Panc1 (cell line): Measurements from ENCODE around the gene COL6A3. TPM values are rescaled to one million over a fixed set of nuclear protein-coding genes. Genes with fewer than 3 reads are reported as not detected.

Source experiments
- ATAC-seq: fragments of 200-7000 bp; cut with Tn5 transposase; 2 replicates; pipeline ENCODE4 v1.9.1; 2020; ENCODE audit warnings: mild to moderate bottlenecking, moderate library complexity
- BruUV-seq: library from RNA; stranded (reverse); fragments of 400-500 nt; replicated peaks from 2 replicates; lab custom pipeline; 2021; lab: Mats Ljungman, UMichigan
- CTCF ChIA-PET: fragments of 300-600 bp; sonication (Branson Sonifier 250); formaldehyde crosslinking; loops from one replicate; lab custom pipeline; 2022; ENCODE audit warnings: antibody characterized with exemption; lab: Charles Lee
- POLR2A ChIA-PET: fragments of 300-600 bp; sonication (Branson Sonifier 250); formaldehyde crosslinking; loops from one replicate; lab custom pipeline; 2022; ENCODE audit warnings: antibody characterized with exemption; lab: Charles Lee
- DNase-seq: peaks from one replicate; pipeline ENCODE4 v3.0.0-alpha.2; 2010; ENCODE audit warnings: low read depth, low spot score
- H3K27ac ChIP-seq: 2 replicates; pipeline ENCODE4 v1.5.1; 2011; ENCODE audit warnings: mild to moderate bottlenecking, low read length, inconsistent platforms
- H3K27me3 ChIP-seq: fragments of 200-500 bp; sonication (Bioruptor generic); 2 replicates; pipeline ENCODE4 v1.6.0; 2014; ENCODE audit warnings: low read length, inconsistent platforms; ENCODE audit not compliant: control insufficient read depth, insufficient read depth
- H3K36me3 ChIP-seq: fragments of 200-500 bp; sonication (Bioruptor generic); 2 replicates; pipeline ENCODE4 v1.5.1; 2014; ENCODE audit warnings: inconsistent platforms, mild to moderate bottlenecking, low read length, moderate library complexity; ENCODE audit not compliant: control insufficient read depth, insufficient read depth
- H3K4me1 ChIP-seq: 2 replicates; pipeline ENCODE4 v1.5.1; 2011; ENCODE audit warnings: inconsistent platforms, mild to moderate bottlenecking, low read length, moderate library complexity; ENCODE audit not compliant: control insufficient read depth, insufficient read depth
- H3K4me3 ChIP-seq, 2 experiments: 2 replicates each; pipeline ENCODE4 v1.5.1; 2011 to 2012; ENCODE audit warnings: low read depth in 2 of 2, low read length in 2 of 2, mild to moderate bottlenecking in 2 of 2, inconsistent platforms in 1 of 2, moderate library complexity in 1 of 2
- H3K9me3 ChIP-seq: fragments of 200-500 bp; sonication (Bioruptor generic); 2 replicates; pipeline ENCODE4 v1.5.1; 2014; ENCODE audit warnings: low read depth, mild to moderate bottlenecking, inconsistent platforms, low read length, moderate library complexity; ENCODE audit not compliant: control insufficient read depth, insufficient read depth
- POLR2AphosphoS5 ChIP-seq: IDR thresholded peaks from 2 replicates; pipeline ENCODE4 v1.6.1; 2012; ENCODE audit warnings: mild to moderate bottlenecking, low read depth, low read length, moderate library complexity
- SIN3A ChIP-seq: IDR thresholded peaks from 2 replicates; pipeline ENCODE4 v1.6.1; 2012; ENCODE audit warnings: low read depth, mild to moderate bottlenecking, low read length, moderate library complexity, borderline replicate concordance; ENCODE audit not compliant: insufficient read depth
- TCF7L2 ChIP-seq: IDR thresholded peaks from 2 replicates; pipeline ENCODE4 v1.6.1; 2011; ENCODE audit warnings: mild to moderate bottlenecking, low read depth, low read length, inconsistent platforms
- in situ Hi-C: cut with HindIII; loops from 2 replicates; pipeline ENCODE4 v1.10.0; 2016; ENCODE audit warnings: low sequenced_read_pairs, low pct_unique_long_range_greater_than_20kb
- intact Hi-C: fragments of 100-400 bp; cut with micrococcal nuclease; formaldehyde crosslinking; loops from one replicate; pipeline ENCODE4 v1.10.0; 2022; ENCODE audit not compliant: unreplicated experiment
- total RNA-seq: library from RNA; stranded (reverse); gene quantifications from one replicate; pipeline ENCODE4 v1.2.1, GENCODE V29; 2021; ENCODE audit not compliant: unreplicated experiment
- TF ChIP-seq, protein P1 (sequence below), 2 experiments: IDR thresholded peaks; 2 replicates each; pipeline ENCODE4 v1.6.1; 2011 to 2012; ENCODE audit warnings: low read depth in 2 of 2, control low read depth in 1 of 2, low read length in 1 of 2, mild to moderate bottlenecking in 1 of 2, moderate library complexity in 1 of 2; ENCODE audit not compliant: insufficient read depth in 1 of 2
- TF ChIP-seq, protein P2 (sequence below): fragments of 450-650 bp; IDR thresholded peaks from 2 replicates; pipeline ENCODE4 v1.5.1; 2017; ENCODE audit warnings: mild to moderate bottlenecking

The COL6A3 gene
- total RNA-seq, 1 experiment from 2014 or later = 0.69 TPM

DNA sequence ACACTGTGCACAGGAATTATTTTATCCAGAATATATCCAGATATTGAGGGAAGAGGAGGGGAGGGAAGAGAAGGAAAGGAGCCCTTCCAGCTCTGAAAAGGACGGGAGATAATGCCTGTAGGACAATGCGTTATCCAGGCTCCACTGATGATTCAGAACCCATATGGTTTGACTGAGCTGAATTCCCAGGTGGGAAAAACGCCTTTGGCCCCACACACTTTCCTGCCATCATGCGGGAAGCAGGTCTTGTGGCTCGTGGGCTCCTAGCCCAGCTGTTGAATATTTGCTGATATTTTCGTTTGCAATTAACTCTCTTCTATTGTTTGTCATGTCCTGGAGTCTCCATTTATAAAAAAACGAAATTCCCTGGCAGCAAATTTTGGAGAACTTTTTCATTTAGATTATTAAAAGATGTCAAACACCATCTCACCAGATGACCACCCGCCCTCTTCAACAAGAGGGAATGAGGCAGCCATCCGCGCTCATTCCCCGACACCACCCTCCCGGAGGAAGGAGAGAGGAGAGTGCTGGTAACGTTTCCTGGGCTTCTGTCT is 8.9 kb downstream of the COL6A3 start:
- DNase-seq = no peak
- no peaks in the 10 kb centered on the region for H3K4me1 ChIP-seq
- ChIA-PET POLR2A (no interaction called here), CTCF (no interaction called here)
- no peak overlapping the region for H3K27ac ChIP-seq
- no peak overlapping the region for H3K4me3 ChIP-seq
- no TSS peak for BruUV-seq
- ATAC-seq = no peak
- no peaks in the 10 kb centered on the region for H3K9me3 ChIP-seq
- H3K36me3 ChIP-seq = no peaks in the 10 kb centered on the region
- H3K27me3 ChIP-seq = no peaks in the 10 kb centered on the region
- intact Hi-C loops = loop anchor here (10.0 kb wide), 1 partner anchor 250 kb away; no protein-coding TSS in a partner anchor
- TF ChIP-seq, protein P1, sequence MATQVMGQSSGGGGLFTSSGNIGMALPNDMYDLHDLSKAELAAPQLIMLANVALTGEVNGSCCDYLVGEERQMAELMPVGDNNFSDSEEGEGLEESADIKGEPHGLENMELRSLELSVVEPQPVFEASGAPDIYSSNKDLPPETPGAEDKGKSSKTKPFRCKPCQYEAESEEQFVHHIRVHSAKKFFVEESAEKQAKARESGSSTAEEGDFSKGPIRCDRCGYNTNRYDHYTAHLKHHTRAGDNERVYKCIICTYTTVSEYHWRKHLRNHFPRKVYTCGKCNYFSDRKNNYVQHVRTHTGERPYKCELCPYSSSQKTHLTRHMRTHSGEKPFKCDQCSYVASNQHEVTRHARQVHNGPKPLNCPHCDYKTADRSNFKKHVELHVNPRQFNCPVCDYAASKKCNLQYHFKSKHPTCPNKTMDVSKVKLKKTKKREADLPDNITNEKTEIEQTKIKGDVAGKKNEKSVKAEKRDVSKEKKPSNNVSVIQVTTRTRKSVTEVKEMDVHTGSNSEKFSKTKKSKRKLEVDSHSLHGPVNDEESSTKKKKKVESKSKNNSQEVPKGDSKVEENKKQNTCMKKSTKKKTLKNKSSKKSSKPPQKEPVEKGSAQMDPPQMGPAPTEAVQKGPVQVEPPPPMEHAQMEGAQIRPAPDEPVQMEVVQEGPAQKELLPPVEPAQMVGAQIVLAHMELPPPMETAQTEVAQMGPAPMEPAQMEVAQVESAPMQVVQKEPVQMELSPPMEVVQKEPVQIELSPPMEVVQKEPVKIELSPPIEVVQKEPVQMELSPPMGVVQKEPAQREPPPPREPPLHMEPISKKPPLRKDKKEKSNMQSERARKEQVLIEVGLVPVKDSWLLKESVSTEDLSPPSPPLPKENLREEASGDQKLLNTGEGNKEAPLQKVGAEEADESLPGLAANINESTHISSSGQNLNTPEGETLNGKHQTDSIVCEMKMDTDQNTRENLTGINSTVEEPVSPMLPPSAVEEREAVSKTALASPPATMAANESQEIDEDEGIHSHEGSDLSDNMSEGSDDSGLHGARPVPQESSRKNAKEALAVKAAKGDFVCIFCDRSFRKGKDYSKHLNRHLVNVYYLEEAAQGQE (IDR thresholded peaks at IDR 0.05; ENCODE audit: insufficient read depth in 1 of 2, low read depth in 2 of 2, low read length in 1 of 2) = no peak
- TF ChIP-seq TCF7L2 (no peak), POLR2AphosphoS5 (no peak), SIN3A (no peak)
- TF ChIP-seq, protein P2, sequence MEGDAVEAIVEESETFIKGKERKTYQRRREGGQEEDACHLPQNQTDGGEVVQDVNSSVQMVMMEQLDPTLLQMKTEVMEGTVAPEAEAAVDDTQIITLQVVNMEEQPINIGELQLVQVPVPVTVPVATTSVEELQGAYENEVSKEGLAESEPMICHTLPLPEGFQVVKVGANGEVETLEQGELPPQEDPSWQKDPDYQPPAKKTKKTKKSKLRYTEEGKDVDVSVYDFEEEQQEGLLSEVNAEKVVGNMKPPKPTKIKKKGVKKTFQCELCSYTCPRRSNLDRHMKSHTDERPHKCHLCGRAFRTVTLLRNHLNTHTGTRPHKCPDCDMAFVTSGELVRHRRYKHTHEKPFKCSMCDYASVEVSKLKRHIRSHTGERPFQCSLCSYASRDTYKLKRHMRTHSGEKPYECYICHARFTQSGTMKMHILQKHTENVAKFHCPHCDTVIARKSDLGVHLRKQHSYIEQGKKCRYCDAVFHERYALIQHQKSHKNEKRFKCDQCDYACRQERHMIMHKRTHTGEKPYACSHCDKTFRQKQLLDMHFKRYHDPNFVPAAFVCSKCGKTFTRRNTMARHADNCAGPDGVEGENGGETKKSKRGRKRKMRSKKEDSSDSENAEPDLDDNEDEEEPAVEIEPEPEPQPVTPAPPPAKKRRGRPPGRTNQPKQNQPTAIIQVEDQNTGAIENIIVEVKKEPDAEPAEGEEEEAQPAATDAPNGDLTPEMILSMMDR = no peak
- in situ Hi-C loops = no loop called here

DNA sequence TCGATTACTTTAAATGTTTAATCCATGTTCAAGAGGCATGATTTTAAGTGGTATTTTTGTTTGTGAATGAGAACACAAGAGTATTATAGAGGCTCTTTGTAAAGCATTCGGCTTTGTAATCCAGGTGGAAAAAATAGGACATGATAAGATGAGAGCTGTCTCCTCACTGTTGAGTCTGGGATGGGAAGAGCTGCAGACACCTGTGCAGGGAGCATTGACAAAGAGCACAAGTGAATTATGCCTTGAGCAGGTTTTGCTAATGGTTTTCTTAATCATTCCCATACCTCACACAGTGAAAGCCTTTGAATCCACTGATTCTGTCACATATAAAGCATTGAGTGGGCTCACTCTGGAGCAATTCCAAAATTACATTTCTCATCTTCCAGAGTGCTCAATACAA is 9.6 kb downstream of the COL6A3 start:
- DNase-seq = no peak
- no peak for ATAC-seq
- TF ChIP-seq, protein P2 = no peak
- TF ChIP-seq SIN3A = no peak
- no peak for TF ChIP-seq TCF7L2
- TF ChIP-seq, protein P1 (IDR thresholded peaks at IDR 0.05; ENCODE audit: insufficient read depth in 1 of 2, low read depth in 2 of 2, low read length in 1 of 2) = no peak
- no peak for TF ChIP-seq POLR2AphosphoS5
- POLR2A ChIA-PET = no interaction called here
- H3K27ac ChIP-seq = no peak overlapping the region
- no peaks in the 10 kb centered on the region for H3K4me1 ChIP-seq
- in situ Hi-C loops (no loop called here), intact Hi-C loops (loop anchor here (10.0 kb wide), 1 partner anchor 250 kb away; no protein-coding TSS in a partner anchor)
- H3K9me3 ChIP-seq = no peaks in the 10 kb centered on the region
- CTCF ChIA-PET = no interaction called here
- H3K27me3 ChIP-seq = no peaks in the 10 kb centered on the region
- H3K36me3 ChIP-seq = no peaks in the 10 kb centered on the region
- H3K4me3 ChIP-seq = no peak overlapping the region
- no TSS peak for BruUV-seq
